KOPT-K1 (cell line): ENCODE data around the gene PPP2R2C.

Experiments used
- H3K27ac ChIP-seq: fragments of 200-600 bp; sonication (generic); 2 replicates; pipeline ENCODE4 v1.5.1; 2016; ENCODE audit warnings: antibody characterized with exemption, mild to moderate bottlenecking, low read depth, low read length; ENCODE audit not compliant: poor library complexity, severe bottlenecking
- H3K36me3 ChIP-seq: fragments of 200-600 bp; sonication (generic); 2 replicates; pipeline ENCODE4 v1.5.1; 2017; ENCODE audit warnings: antibody characterized with exemption, mild to moderate bottlenecking, low read length, moderate library complexity; ENCODE audit not compliant: insufficient read depth
- H3K9me3 ChIP-seq: fragments of 200-600 bp; sonication (generic); 2 replicates; pipeline ENCODE4 v1.5.1; 2017; ENCODE audit warnings: antibody characterized with exemption, low read length, mild to moderate bottlenecking; ENCODE audit not compliant: insufficient read depth, poor library complexity, severe bottlenecking

The PPP2R2C gene

DNA sequence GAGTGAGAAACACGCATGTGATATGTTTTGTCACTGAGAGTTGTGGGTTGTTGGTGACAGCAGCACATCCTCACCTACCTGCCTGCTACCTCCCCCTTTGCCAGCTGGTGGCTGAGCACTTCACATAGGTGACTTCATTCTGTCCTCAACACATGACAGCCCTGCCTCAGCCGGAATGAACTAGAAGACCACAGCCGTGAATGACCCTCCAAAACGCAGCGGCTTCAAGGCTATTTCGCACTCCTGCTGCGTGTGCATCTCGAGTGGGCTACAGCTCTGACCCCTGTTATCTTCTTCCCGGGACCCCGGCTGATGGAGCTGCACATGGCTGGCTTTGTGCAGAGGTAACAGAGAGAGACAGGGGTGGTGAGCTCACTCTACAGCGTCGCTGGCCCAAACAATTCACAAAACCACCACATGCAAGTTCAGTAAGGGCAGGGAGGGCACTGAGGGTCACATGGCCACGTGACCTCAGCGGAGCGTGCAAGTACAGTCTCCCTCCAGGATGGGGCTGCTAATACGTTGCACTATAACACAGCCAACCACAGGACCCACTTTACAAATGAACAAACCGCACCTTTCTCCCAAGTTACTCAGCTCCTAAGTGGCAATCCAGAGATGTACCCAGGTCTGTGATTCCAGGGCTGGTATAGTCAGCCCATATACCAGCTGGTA lies 6.3 kb upstream of the PPP2R2C start:
- H3K27ac ChIP-seq = no peak overlapping the region
- H3K9me3 ChIP-seq = no peaks in the 10 kb centered on the region

GRCh38 chr4:6476893-6477292 lies 4.5 kb upstream of the PPP2R2C start:
- Histone ChIP-seq H3K36me3 (no peaks in the 10 kb centered on the region), H3K27ac (no peak overlapping the region), H3K9me3 (no peaks in the 10 kb centered on the region)

More for the DNA sequence above, 6.3 kb upstream of the PPP2R2C start:
- no peaks in the 10 kb centered on the region for H3K36me3 ChIP-seq

GRCh38 chr4:6475492-6476020 lies 3.1 kb upstream of the PPP2R2C start:
- Histone ChIP-seq H3K27ac (no peak overlapping the region), H3K9me3 (no peaks in the 10 kb centered on the region), H3K36me3 (no peaks in the 10 kb centered on the region)

DNA sequence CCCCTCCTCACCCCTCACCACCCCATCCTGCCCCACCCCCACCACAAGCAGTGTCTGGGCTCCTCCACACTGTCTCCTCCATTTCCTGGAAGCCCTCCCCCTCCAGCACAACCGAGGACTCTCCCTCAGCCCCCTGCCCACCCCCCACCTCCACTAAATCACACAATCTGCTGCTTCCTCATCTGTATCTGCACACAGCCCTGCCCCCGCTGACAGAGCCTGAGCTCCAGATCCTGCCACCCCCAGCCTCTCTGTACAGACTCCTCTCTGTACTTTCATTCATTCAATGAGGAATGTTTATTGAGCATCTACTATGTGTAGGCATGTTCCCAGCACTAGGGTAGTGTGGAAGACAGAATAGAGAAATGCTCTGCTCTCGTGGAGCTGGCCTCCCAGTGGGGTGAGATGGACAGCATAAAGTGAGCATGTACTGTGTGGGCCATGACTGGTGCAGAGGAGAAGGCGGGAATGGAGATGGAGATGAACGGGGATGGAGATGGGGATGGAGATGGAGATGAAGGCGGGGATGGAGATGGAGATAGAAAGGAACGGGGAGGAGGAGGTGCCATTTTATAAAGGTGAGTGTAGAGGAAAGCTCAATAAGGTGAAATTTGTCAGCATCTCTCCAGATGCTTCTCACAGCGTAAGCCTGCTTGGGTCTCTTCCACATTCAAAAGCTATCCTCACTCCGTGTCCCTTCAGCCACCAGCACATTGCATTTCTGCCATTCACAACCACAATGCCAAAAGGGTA lies 2.5 kb upstream of the PPP2R2C start:
- H3K27ac ChIP-seq = no peak overlapping the region
- no peaks in the 10 kb centered on the region for H3K9me3 ChIP-seq
- H3K36me3 ChIP-seq = no peaks in the 10 kb centered on the region

- Histone ChIP-seq H3K9me3 (no peaks in the 10 kb centered on the region), H3K36me3 (no peaks in the 10 kb centered on the region), H3K27ac (no peak overlapping the region)
These were observed 1.7 kb upstream of the PPP2R2C start for GRCh38 chr4:6474053-6474568.

GRCh38 chr4:6473264-6474052 lies 1.0 kb upstream of the PPP2R2C start:
- no peaks in the 10 kb centered on the region for H3K9me3 ChIP-seq
- no peaks in the 10 kb centered on the region for H3K36me3 ChIP-seq
- H3K27ac ChIP-seq = no peak overlapping the region

DNA sequence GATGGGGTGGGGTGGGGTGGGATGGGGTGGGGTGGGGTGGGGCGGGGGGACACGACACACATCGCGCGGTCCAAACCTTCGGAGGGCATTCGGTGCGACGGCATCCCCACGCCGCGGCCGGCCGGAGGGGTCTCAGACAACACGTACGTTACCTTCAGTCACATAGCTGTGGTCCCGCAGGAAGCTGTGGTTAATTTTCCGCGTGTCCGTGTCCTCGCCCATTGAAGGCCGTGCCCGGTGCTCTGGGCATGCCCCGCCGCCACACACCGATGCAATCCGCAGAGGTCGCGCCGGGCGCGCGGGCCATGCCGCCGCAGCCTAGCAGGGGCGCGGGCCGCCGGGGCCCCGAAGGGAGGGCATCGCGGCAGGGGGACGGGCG lies 417 bp downstream of the PPP2R2C start:
- no peaks in the 10 kb centered on the region for H3K36me3 ChIP-seq
- no peaks in the 10 kb centered on the region for H3K9me3 ChIP-seq
- no peak overlapping the region for H3K27ac ChIP-seq

DNA sequence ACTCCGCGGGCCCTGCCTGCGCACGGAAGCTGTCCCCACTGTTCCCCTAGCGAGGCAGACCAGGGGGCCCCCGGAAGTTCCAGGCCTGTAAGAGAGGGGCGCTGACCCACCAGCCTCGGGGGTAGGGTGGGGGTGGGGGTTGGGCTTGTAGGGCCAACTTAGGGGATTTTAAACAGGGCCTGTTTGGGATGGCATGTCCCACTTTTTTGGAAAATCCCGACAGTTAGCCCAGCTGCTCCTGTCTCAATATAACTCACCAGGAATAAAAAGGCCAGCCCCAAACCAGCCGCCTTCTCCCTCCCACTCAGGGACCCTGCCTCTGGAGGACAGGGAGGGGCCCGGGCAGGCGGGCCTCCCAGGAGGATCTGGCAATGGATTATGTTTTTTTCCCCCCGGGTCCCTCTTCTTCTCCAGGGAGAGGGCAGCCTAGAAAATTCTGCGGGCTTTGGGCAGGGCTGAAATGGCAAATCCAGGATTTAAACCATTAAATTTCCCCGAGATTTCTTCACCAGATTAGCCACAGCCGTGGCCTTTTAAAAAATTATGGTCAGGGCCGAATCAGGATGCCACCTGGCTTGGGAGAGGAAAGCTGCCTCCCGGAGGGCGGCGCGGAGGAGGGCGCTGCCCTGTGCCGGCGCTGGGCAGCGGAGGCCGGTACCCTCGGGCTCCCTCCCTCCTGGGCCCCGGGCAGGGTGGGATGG lies 957 bp downstream of the PPP2R2C start:
- Histone ChIP-seq H3K9me3 (no peaks in the 10 kb centered on the region), H3K27ac (no peak overlapping the region), H3K36me3 (no peaks in the 10 kb centered on the region)

DNA sequence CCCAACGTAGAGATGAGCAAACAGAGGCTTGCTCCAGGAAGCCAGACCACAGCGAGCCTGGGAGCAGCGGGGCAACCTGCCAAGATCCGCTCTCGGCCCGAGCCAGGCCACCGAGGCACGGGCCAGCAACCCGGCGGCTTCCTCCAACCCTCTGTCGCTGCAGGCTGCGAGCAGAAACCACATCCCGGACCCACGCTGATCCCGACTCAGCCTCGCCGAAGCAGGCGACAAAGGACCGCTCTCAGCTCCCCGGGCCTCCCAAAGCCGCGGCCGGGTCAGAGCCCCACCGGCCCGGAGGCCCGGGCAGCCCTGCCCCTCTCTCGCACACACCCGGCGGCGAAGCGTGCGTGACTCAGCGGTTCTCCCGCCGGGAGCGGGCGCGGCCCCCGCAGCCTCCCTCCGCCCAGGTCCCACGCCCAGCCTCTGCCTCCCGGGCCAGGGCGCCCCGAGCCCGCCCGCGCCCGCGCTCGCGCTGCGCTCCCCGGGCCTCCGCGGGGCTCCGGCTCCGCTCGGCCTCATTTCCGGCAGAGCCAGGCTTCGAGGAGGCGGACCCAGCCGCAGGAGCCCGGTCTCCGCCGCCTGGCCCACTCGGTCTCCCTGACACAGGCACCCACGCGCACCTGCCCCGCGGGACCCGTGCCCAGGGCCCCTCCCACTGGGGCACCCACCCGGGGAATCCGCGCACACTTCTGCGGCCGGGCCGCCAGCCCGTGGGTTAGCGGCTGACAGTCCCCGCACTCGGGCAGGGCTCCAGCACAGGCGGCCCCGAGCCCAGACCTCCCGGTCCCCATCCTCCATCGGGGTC lies 1.7 kb downstream of the PPP2R2C start:
- Histone ChIP-seq H3K9me3 (no peaks in the 10 kb centered on the region), H3K27ac (no peak overlapping the region), H3K36me3 (no peaks in the 10 kb centered on the region)

DNA sequence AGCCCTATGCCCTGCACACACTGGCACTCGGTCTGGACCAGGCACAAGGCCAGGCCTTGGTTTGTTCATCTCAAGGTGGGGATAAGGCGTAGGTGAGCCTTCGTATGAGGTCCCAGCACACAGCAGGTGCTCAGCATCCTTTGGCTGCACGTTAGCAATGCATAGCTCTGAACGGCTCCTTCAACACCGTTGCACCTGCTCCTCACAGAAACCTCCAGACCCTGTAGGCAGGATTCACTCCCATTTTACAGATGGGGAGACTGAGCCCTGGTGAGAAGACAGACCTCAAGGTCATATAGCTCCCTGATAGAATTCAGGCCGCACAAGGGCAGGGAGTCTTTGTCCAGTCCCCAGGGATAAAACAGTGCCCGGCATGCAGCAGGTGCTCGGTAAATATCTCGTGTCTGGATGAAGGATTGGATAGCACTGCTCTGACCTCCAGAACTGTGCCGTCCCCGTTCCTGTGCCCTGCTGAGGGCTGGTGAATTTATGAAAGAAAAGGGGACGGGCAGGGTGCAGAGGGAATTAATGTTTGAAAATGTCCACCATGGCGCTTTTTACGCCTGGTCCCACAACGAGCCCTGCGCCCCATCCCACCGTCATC lies 2.4 kb downstream of the PPP2R2C start:
- no peak overlapping the region for H3K27ac ChIP-seq
- no peaks in the 10 kb centered on the region for H3K36me3 ChIP-seq
- no peaks in the 10 kb centered on the region for H3K9me3 ChIP-seq

- Histone ChIP-seq H3K36me3 (no peaks in the 10 kb centered on the region), H3K9me3 (no peaks in the 10 kb centered on the region), H3K27ac (no peak overlapping the region)
These were observed 3.3 kb downstream of the PPP2R2C start for GRCh38 chr4:6469144-6469543.

DNA sequence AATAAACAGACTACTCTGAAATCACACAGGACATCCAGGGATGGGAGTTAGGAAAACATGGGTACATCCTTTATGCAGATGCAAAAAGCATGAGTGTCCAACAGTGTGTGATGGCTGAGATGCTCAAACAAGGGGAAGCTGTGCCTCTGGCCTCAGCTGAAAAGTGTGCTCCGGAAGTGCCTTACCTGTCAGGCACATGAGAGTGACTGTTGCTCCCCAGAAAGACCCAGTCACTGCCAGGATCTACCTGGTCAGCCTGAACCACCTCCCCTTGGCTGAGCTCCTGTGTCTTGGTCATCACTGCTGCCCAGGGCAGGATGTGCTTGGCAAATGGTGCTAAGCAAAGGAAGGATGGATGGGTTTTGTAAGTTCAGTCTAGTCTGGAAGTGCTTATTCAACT lies 4.0 kb downstream of the PPP2R2C start:
- Histone ChIP-seq H3K27ac (no peak overlapping the region), H3K9me3 (no peaks in the 10 kb centered on the region), H3K36me3 (no peaks in the 10 kb centered on the region)

DNA sequence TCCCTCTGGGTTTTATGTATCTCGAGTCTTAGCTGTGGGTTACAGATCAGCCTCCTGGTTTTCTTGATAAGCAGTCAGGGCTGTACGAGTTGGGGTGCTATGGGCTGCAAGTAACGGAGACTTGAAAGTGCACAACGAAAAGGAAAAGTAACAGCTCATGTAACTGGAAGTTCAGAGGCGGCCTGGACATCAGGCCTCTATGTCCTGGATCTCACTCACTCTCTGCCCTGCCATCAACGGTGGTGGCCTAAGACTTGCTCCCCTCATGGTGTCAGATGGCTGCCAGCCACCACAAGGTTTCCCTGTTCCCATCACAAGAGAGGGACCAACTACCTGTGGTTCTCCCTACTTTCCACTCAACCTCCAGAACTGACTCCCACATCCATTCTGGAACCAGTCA lies 4.8 kb downstream of the PPP2R2C start:
- Histone ChIP-seq H3K27ac (no peak overlapping the region), H3K9me3 (no peaks in the 10 kb centered on the region), H3K36me3 (no peaks in the 10 kb centered on the region)
